GM21529 (cell line): ENCODE data around the gene LNP1.
"Not testable (repeated sequence)": the region's sequence is repeated elsewhere in the genome, so short reads cannot be mapped to it uniquely, and the experiment has no call there.

Experiments
- ATAC-seq: cut with Tn5 transposase; IDR thresholded peaks from one replicate; pipeline ENCODE4 v1.9.1; 2021; ENCODE audit not compliant: unreplicated experiment

The LNP1 gene

GRCh38 chr3:100477851-100478360, 76.6 kb downstream of the LNP1 start:
- not testable (repeated sequence) for ATAC-seq

GRCh38 chr3:100478521-100478920, 77.2 kb downstream of the LNP1 start:
- ATAC-seq: not testable (repeated sequence)

DNA sequence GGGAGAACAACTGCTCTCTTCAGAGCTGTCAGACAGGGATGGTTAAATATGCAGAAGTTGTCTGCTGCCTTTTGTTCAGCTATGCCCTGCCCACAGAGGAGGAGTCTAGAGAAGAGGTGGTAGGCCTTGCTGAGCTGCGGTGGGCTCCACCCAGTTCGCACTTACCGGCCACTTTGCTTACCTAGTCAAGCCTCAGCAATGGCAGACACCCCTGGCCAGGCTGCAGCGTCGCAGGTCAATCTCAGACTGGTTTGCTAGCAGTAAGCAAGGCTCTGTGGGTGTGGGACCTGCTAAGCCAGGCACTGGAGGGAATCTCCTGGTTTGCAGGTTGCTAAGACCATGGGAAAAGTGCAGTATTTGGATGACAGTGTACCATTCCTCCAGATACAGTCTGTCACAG, 78.7 kb downstream of the LNP1 start:
- no peak for ATAC-seq

DNA sequence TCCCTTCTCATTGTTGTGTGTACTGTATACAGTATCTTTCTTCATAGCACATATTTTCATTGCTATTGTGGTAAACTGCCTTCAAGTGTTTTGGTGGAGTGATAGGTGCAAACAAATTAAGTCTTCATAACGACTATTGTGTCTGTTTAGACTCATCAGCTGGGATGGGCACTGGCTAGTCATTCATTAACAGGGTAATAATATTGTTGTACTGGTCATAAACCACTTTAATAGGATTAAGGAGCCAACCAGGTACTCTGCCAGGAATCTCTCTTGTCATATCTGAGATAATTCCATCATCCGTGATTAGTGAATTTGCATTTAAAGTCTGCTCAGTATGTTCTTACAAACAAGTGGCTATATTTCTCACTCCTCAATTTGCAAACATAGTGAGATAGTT, 80.8 kb downstream of the LNP1 start:
- ATAC-seq: no peak

GRCh38 chr3:100483529-100483928, 82.2 kb downstream of the LNP1 start:
- ATAC-seq: no peak

- ATAC-seq: no peak
Measured at GRCh38 chr3:100486808-100487207, 85.5 kb downstream of the LNP1 start.

DNA sequence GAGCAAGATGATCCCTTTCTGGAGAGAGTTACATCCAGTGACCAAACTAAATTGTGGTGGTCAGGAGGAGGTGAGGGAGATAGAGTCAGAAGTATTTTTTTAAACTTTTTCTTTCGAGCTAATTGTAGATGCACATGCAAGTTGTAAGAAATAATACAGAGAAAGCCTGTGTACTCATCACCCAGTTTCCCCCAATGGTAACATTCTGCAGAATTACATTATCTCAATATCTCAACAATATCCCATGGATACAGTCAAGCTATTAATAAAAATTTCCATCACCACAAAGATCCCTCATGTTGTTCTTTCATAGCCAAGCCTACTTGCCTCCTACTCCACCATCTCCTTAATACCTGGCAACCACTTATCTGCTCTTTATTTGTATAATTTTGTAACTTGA, 87.8 kb downstream of the LNP1 start:
- ATAC-seq: no peak

GRCh38 chr3:100492059-100493006, 91.0 kb downstream of the LNP1 start, which contains the start of gene TMEM45A:
Gene TMEM45A (plus strand): TSS chr3:100492619. CDS start chr3:100555212, 62,593 bp downstream.
- peak; percentile 97 for ATAC-seq

- ATAC-seq: peak; percentile 39
Measured at GRCh38 chr3:100496711-100497261, 95.4 kb downstream of the LNP1 start.

- no peak for ATAC-seq
Measured at GRCh38 chr3:100499651-100500050, 98.3 kb downstream of the LNP1 start.

DNA sequence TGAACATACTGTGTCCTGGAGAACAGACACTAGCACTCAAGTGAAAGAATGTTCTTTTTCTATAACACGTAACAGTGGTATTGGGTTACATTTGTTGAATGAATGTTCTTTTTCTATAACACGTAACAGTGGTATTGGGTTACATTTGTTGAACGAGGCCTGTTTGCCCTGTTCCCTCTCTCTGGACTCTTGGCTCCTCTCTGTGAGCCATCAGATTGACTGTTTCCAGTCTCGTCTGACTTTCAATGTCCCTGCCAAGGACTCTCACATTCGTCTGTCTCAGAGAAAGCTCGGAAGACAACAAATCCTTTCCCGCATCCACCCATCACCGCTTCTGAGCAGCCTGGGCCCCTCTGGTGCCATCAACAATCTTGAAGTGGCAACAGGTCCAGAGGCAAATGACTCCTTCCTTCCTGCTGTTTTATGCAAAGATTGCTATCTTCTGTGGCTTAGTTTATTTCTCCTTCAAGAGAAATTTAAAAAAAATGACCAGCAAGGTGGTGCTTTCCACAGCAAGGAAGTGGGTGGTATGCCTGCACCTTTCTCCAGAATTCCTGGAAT, 99.1 kb downstream of the LNP1 start:
- no peak for ATAC-seq

- ATAC-seq: no peak
Measured at GRCh38 chr3:100503448-100503847, 102.1 kb downstream of the LNP1 start.
